Stimulated activated CD8-positive, alpha-beta memory T cell treated with anti-CD3 and anti-CD28 coated beads, Interleukin-12 subunit alpha, Interleukin-12 subunit beta, amount 100 ng/mL, for 1 hour (primary cell): ENCODE measurements around the gene GPR78.

Experiments used
- DNase-seq: peaks from one replicate; pipeline ENCODE4 v3.0.0-alpha.2; 2020; ENCODE audit warnings: low read depth

The GPR78 gene

GRCh38 chr4:8586671-8587468 lies 6.7 kb downstream of the GPR78 start:
- no peak for DNase-seq

- DNase-seq: no peak
Observed at GRCh38 chr4:8587469-8588195, 7.4 kb downstream of the GPR78 start.

- DNase-seq: no peak
Observed at GRCh38 chr4:8588196-8588470, 7.9 kb downstream of the GPR78 start.

- DNase-seq: no peak
Observed at GRCh38 chr4:8589336-8589735, 9.1 kb downstream of the GPR78 start.

- DNase-seq: no peak
Observed at GRCh38 chr4:8589823-8590545, 9.8 kb downstream of the GPR78 start.

GRCh38 chr4:8590546-8590880 lies 10.3 kb downstream of the GPR78 start:
- no peak for DNase-seq

- DNase-seq: no peak
Observed at GRCh38 chr4:8591114-8591513, 10.9 kb downstream of the GPR78 start.

- no peak for DNase-seq
Observed at GRCh38 chr4:8591626-8592365, 11.6 kb downstream of the GPR78 start.

- DNase-seq: no peak
Observed at GRCh38 chr4:8592366-8593263, 12.4 kb downstream of the GPR78 start, which contains the start of gene CPZ. Gene CPZ (plus strand): TSS chr4:8592765. CDS start chr4:8592834, 69 bp downstream.

- no peak for DNase-seq
Observed at GRCh38 chr4:8593264-8594096, 13.3 kb downstream of the GPR78 start.

GRCh38 chr4:8594097-8595038 lies 14.2 kb downstream of the GPR78 start:
- DNase-seq: no peak

- DNase-seq: no peak
Observed at GRCh38 chr4:8595237-8596087, 15.3 kb downstream of the GPR78 start.

- DNase-seq: no peak
Observed at GRCh38 chr4:8596891-8597290, 16.7 kb downstream of the GPR78 start.

GRCh38 chr4:8597319-8597718 lies 17.1 kb downstream of the GPR78 start:
- no peak for DNase-seq

GRCh38 chr4:8597791-8598190 lies 17.6 kb downstream of the GPR78 start:
- DNase-seq: no peak

GRCh38 chr4:8598391-8599090 lies 18.3 kb downstream of the GPR78 start:
- DNase-seq: no peak

GRCh38 chr4:8599091-8599460 lies 18.9 kb downstream of the GPR78 start:
- DNase-seq: no peak

GRCh38 chr4:8599657-8600056 lies 19.5 kb downstream of the GPR78 start:
- no peak for DNase-seq
